OCI-LY3 (cell line): ENCODE results near the gene HJV.

Source experiments
- CTCF ChIP-seq: fragments of 200-600, 300-600 bp; sonication (generic); IDR thresholded peaks from 2 replicates; pipeline ENCODE4 v1.5.1; 2014; ENCODE audit warnings: antibody characterized with exemption, low read length, low read depth
- EZH2phosphoT487 ChIP-seq: fragments of 200-600 bp; shearing (Covaris generic); IDR thresholded peaks from 2 replicates; pipeline ENCODE4 v1.6.1; 2018; ENCODE audit warnings: antibody characterized with exemption, mixed run types, low read depth

GRCh38 chr1:145982010-145982723 lies 39.4 kb downstream of the HJV start:
- TF ChIP-seq CTCF (no peak), EZH2phosphoT487 (no peak)
